Mesendoderm (in vitro differentiated cells): ENCODE results near the gene ZNRF3.
"Not testable (repeated sequence)": the region's sequence is repeated elsewhere in the genome, so short reads cannot be mapped to it uniquely, and the experiment has no call there.

Experiments used
- DNase-seq: peaks from one replicate; pipeline ENCODE4 v3.0.0; 2013
- H2AK5ac ChIP-seq: 2 replicates; pipeline ENCODE4 v1.6.1; 2013; ENCODE audit warnings: low read length, inconsistent platforms
- H2BK120ac ChIP-seq: 2 replicates; pipeline ENCODE4 v1.6.1; 2013; ENCODE audit warnings: low read depth, mild to moderate bottlenecking, low read length, moderate library complexity, mixed read lengths
- H2BK15ac ChIP-seq: replicated peaks from 2 replicates; pipeline ENCODE4 v1.6.1; 2013; ENCODE audit warnings: low read depth, mild to moderate bottlenecking, moderate library complexity
- H2BK5ac ChIP-seq: 2 replicates; pipeline ENCODE4 v1.6.1; 2013; ENCODE audit warnings: low read length, inconsistent platforms
- H3K18ac ChIP-seq: 2 replicates; pipeline ENCODE4 v1.6.1; 2013; ENCODE audit warnings: mild to moderate bottlenecking, low read length, mixed read lengths
- H3K23ac ChIP-seq: one replicate; pipeline ENCODE4 v1.6.1; 2013; ENCODE audit warnings: low read length
- H3K27ac ChIP-seq: 2 replicates; pipeline ENCODE4 v1.5.1; 2013; ENCODE audit warnings: low read depth, mild to moderate bottlenecking, inconsistent platforms, low read length, moderate library complexity
- H3K27me3 ChIP-seq: 2 replicates; pipeline ENCODE4 v1.6.1; 2013; ENCODE audit warnings: low read length, control low read depth, mild to moderate bottlenecking, inconsistent platforms; ENCODE audit not compliant: insufficient read depth, poor library complexity
- H3K36me3 ChIP-seq: 2 replicates; pipeline ENCODE4 v1.6.1; 2013; ENCODE audit warnings: low read length, inconsistent platforms; ENCODE audit not compliant: control insufficient read depth, insufficient read depth
- H3K4ac ChIP-seq: one replicate; pipeline ENCODE4 v1.6.1; 2013; ENCODE audit warnings: low read depth, mild to moderate bottlenecking, low read length, moderate library complexity
- H3K4me1 ChIP-seq: 2 replicates; pipeline ENCODE4 v1.6.1; 2013; ENCODE audit warnings: low read depth, low read length, inconsistent platforms; ENCODE audit not compliant: control insufficient read depth
- H3K4me2 ChIP-seq: 2 replicates; pipeline ENCODE4 v1.6.1; 2013; ENCODE audit warnings: low read length
- H3K4me3 ChIP-seq: 2 replicates; pipeline ENCODE4 v1.5.1; 2013; ENCODE audit warnings: mild to moderate bottlenecking, low read length
- H3K56ac ChIP-seq: one replicate; pipeline ENCODE4 v1.6.1; 2013; ENCODE audit warnings: low read length
- H3K79me1 ChIP-seq: 2 replicates; pipeline ENCODE4 v1.6.1; 2013; ENCODE audit warnings: low read length, inconsistent platforms
- H3K79me2 ChIP-seq: 2 replicates; pipeline ENCODE4 v1.6.1; 2013; ENCODE audit warnings: mild to moderate bottlenecking, low read length; ENCODE audit not compliant: control insufficient read depth, insufficient read depth
- H3K9ac ChIP-seq: 2 replicates; pipeline ENCODE4 v1.6.1; 2013; ENCODE audit warnings: low read length, inconsistent platforms
- H4K5ac ChIP-seq: one replicate; pipeline ENCODE4 v1.6.1; 2013; ENCODE audit warnings: low read length
- H4K8ac ChIP-seq: one replicate; pipeline ENCODE4 v1.6.1; 2013; ENCODE audit warnings: low read depth, mild to moderate bottlenecking, control low read depth, low read length, moderate library complexity
- WGBS: extraction: QIAGEN DNeasy Blood & Tissue Kit; methylation state at CpG from one replicate; pipeline ENCODE4 v1.1.7; 2013; ENCODE audit warnings: low lambda C conversion rate, missing lambda C conversion rate; ENCODE audit not compliant: insufficient coverage; ENCODE audit errors: extremely low coverage; 5-methylcytosine and 5-hydroxymethylcytosine counted together

The ZNRF3 gene

GRCh38 chr22:28864878-28865596, 18.3 kb upstream of the ZNRF3 start:
- Histone ChIP-seq H2AK5ac (no peak overlapping the region), H3K4me1 (no peaks in the 10 kb centered on the region), H3K9ac (no peak overlapping the region), H2BK120ac (no peak overlapping the region), H2BK5ac (no peak overlapping the region), H3K4ac (no peak overlapping the region), H3K18ac (no peak overlapping the region), H4K8ac (no peak overlapping the region), H3K4me3 (no peak overlapping the region), H3K79me1 (no peaks in the 10 kb centered on the region), H2BK15ac (no peak overlapping the region), H3K27me3 (no peaks in the 10 kb centered on the region), H3K23ac (no peak overlapping the region), H4K5ac (no peak overlapping the region), H3K4me2 (no peak overlapping the region), H3K79me2 (no peaks in the 10 kb centered on the region), H3K56ac (no peak overlapping the region), H3K36me3 (no peaks in the 10 kb centered on the region), H3K27ac (no peak overlapping the region)
- no CpG with 5 or more reads among the region's 8 CpGs for WGBS
- no peak for DNase-seq

DNA sequence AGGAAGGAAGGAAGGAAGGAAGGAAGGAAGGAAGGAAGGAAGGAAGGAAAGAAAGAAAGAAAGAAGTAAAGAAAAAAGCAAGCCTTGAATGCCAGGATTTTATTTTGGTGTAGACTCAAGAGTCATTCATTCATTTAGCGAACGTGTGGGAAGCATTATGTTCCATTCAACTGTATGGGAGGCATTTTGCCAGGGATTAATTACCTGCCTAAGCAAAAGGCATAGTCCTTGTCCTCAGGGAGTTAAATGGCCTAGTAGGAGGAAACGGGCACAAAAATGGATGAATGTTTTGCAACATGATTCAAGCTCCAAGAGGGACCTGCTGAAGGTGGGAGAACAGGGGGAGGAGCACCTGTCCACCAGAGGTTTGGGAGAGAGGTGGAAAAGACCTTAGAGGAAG, 16.2 kb upstream of the ZNRF3 start:
- Histone ChIP-seq H2AK5ac (no peak overlapping the region), H3K23ac (no peak overlapping the region), H2BK120ac (no peak overlapping the region), H3K56ac (no peak overlapping the region), H3K4ac (no peak overlapping the region), H4K5ac (no peak overlapping the region), H2BK5ac (no peak overlapping the region), H3K79me1 (no peaks in the 10 kb centered on the region), H3K4me1 (no peaks in the 10 kb centered on the region), H3K36me3 (no peaks in the 10 kb centered on the region), H3K9ac (no peak overlapping the region), H3K27ac (no peak overlapping the region), H2BK15ac (no peak overlapping the region), H3K27me3 (no peaks in the 10 kb centered on the region), H3K79me2 (no peaks in the 10 kb centered on the region), H3K4me2 (no peak overlapping the region), H3K4me3 (no peak overlapping the region), H4K8ac (no peak overlapping the region), H3K18ac (no peak overlapping the region)
- WGBS, result no CpG with 5 or more reads among the region's 3 CpGs
- no peak for DNase-seq

- not testable (repeated sequence) for H3K9ac ChIP-seq, DNase-seq, H2BK15ac ChIP-seq, H3K4me3 ChIP-seq, H2BK5ac ChIP-seq, H3K4me2 ChIP-seq, H3K18ac ChIP-seq, H3K79me2 ChIP-seq, H3K56ac ChIP-seq, H3K79me1 ChIP-seq, H3K4me1 ChIP-seq, H3K27ac ChIP-seq, H3K27me3 ChIP-seq, H3K36me3 ChIP-seq, H4K5ac ChIP-seq, H3K4ac ChIP-seq, H2AK5ac ChIP-seq, H4K8ac ChIP-seq, H3K23ac ChIP-seq, H2BK120ac ChIP-seq
- no CpG with 5 or more reads among the region's 8 CpGs for WGBS
Observed at GRCh38 chr22:28868389-28868788, 15.0 kb upstream of the ZNRF3 start.

DNA sequence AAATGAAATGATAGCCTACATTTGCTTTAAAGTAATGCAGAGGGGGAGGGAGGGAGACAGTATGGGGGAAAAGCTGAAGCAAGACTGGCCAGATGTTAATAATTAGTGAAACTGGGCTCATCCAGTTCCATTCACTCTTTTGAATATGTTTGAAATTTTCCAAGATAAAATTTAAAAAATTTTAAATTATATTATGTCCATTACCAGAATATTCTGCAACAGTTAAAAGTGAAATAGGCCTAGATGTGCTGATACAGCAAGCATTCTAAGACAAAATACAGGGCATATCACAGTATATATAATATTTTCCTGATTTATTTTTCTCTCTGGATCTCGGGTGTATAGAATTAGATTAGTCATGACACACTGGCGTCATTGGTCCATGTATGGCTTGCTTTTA, 13.6 kb upstream of the ZNRF3 start:
- Histone ChIP-seq H3K4me2 (no peak overlapping the region), H3K79me2 (no peaks in the 10 kb centered on the region), H2BK120ac (no peak overlapping the region), H2BK15ac (no peak overlapping the region), H3K79me1 (no peaks in the 10 kb centered on the region), H3K27me3 (no peaks in the 10 kb centered on the region), H3K9ac (no peak overlapping the region), H3K56ac (no peak overlapping the region), H3K18ac (no peak overlapping the region), H3K23ac (no peak overlapping the region), H3K27ac (no peak overlapping the region), H3K4me3 (no peak overlapping the region), H3K4ac (no peak overlapping the region), H4K8ac (no peak overlapping the region), H2BK5ac (no peak overlapping the region), H3K4me1 (no peaks in the 10 kb centered on the region), H2AK5ac (no peak overlapping the region), H4K5ac (no peak overlapping the region), H3K36me3 (no peaks in the 10 kb centered on the region)
- WGBS, result no CpG with 5 or more reads among the region's 2 CpGs
- DNase-seq, result no peak

DNA sequence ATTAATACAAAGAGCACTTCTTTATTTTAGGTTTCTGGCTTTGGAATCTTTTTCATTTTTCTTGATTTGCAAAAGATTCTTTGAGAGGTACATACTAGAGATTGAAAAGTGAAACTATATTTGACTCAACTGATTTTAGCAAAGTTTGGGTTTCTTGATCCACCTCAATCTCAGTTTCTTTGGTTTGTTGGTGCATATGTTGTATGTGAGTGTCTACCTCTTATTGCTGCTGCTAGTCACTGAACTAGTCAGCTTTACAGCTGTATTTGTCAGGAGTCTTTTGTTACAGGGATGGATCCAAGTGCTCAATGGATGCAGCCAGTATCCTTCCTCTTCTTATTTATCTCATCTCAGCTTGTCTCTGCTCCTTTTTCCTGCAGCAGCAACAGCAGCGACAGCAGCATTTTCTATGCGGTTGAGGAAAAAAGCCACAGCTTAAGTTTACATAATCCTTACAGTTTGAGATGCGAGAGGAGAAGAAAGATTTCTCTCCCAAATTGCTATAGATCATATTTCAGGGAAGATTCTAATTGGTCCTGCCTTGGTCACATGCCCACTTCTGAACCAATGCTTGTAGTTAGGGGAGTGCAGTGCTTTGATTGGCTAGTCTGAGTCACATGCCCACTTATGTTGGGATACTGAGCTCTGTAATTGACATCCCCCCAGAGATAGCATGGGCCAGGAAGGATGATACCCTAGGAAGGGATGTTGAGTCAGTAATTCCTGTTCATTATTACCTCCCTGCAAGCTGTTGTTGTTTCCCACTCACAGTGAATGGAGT, 10.0 kb upstream of the ZNRF3 start:
- Histone ChIP-seq H3K36me3 (no peaks in the 10 kb centered on the region), H3K27ac (no peak overlapping the region), H4K8ac (no peak overlapping the region), H4K5ac (no peak overlapping the region), H3K79me1 (no peaks in the 10 kb centered on the region), H2BK5ac (no peak overlapping the region), H3K4me1 (no peaks in the 10 kb centered on the region), H3K79me2 (no peaks in the 10 kb centered on the region), H3K4me2 (no peak overlapping the region), H2AK5ac (no peak overlapping the region), H2BK15ac (no peak overlapping the region), H3K18ac (no peak overlapping the region), H3K56ac (no peak overlapping the region), H3K4me3 (no peak overlapping the region), H2BK120ac (no peak overlapping the region), H3K4ac (no peak overlapping the region), H3K23ac (no peak overlapping the region), H3K27me3 (no peaks in the 10 kb centered on the region), H3K9ac (no peak overlapping the region)
- no CpG with 5 or more reads among the region's 3 CpGs for WGBS
- DNase-seq, result no peak
